ENCODE measurements around the gene SPDYC.
"Not testable (repeated sequence)": the region's sequence is repeated elsewhere in the genome, so short reads cannot be mapped to it uniquely, and the experiment has no call there.

The SPDYC gene

GRCh38 chr11:65156926-65157325, 13.1 kb upstream of the SPDYC start:
- Histone ChIP-seq H3K27me3 (ENCODE audit: control insufficient read depth, insufficient read depth, low read length) (no peaks in the 10 kb centered on the region), H3K27ac (ENCODE audit: low read depth, low read length) (no peak overlapping the region), H3K4me1 (ENCODE audit: control insufficient read depth, insufficient read depth, low read length) (no peaks in the 10 kb centered on the region), H3K4me3 (ENCODE audit: low read depth, low read length) (no peak overlapping the region), H3K9me3 (ENCODE audit: control insufficient read depth, insufficient read depth, low read depth, low read length) (no peaks in the 10 kb centered on the region), H3K9ac (ENCODE audit: low read length) (no peak overlapping the region), H3K36me3 (ENCODE audit: control insufficient read depth, insufficient read depth, low read length) (no peaks in the 10 kb centered on the region)

- H3K27me3 ChIP-seq (ENCODE audit: control insufficient read depth, insufficient read depth, low read length), result no peaks in the 10 kb centered on the region
Measured at GRCh38 chr11:65157336-65157735, 12.7 kb upstream of the SPDYC start.

GRCh38 chr11:65159012-65159411, 11.0 kb upstream of the SPDYC start:
- H3K27me3 ChIP-seq (ENCODE audit: control insufficient read depth, insufficient read depth, low read length), result no peaks in the 10 kb centered on the region
- H3K4me3 ChIP-seq (ENCODE audit: low read depth, low read length), result no peak overlapping the region
- H3K9me3 ChIP-seq (ENCODE audit: control insufficient read depth, insufficient read depth, low read depth, low read length), result no peaks in the 10 kb centered on the region
- H3K9ac ChIP-seq (ENCODE audit: low read length), result no peak overlapping the region
- no peaks in the 10 kb centered on the region for H3K4me1 ChIP-seq (ENCODE audit: control insufficient read depth, insufficient read depth, low read length)
- H3K36me3 ChIP-seq (ENCODE audit: control insufficient read depth, insufficient read depth, low read length), result no peaks in the 10 kb centered on the region
- no peak overlapping the region for H3K27ac ChIP-seq (ENCODE audit: low read depth, low read length)

More at GRCh38 chr11:65157336-65157735, 12.7 kb upstream of the SPDYC start:
- H3K36me3 ChIP-seq (ENCODE audit: control insufficient read depth, insufficient read depth, low read length), result no peaks in the 10 kb centered on the region
- H3K9ac ChIP-seq (ENCODE audit: low read length), result no peak overlapping the region
- H3K4me1 ChIP-seq (ENCODE audit: control insufficient read depth, insufficient read depth, low read length), result no peaks in the 10 kb centered on the region
- no peaks in the 10 kb centered on the region for H3K9me3 ChIP-seq (ENCODE audit: control insufficient read depth, insufficient read depth, low read depth, low read length)
- no peak overlapping the region for H3K27ac ChIP-seq (ENCODE audit: low read depth, low read length)
- H3K4me3 ChIP-seq (ENCODE audit: low read depth, low read length), result no peak overlapping the region

- H3K9me3 ChIP-seq (ENCODE audit: control insufficient read depth, insufficient read depth, low read depth, low read length), result no peaks in the 10 kb centered on the region
- H3K4me3 ChIP-seq (ENCODE audit: low read depth, low read length), result no peak overlapping the region
- no peak overlapping the region for H3K27ac ChIP-seq (ENCODE audit: low read depth, low read length)
- H3K4me1 ChIP-seq (ENCODE audit: control insufficient read depth, insufficient read depth, low read length), result peaks cover 3% of the 10 kb centered on the region
- no peaks in the 10 kb centered on the region for H3K27me3 ChIP-seq (ENCODE audit: control insufficient read depth, insufficient read depth, low read length)
- no peaks in the 10 kb centered on the region for H3K36me3 ChIP-seq (ENCODE audit: control insufficient read depth, insufficient read depth, low read length)
- no peak overlapping the region for H3K9ac ChIP-seq (ENCODE audit: low read length)
Measured at GRCh38 chr11:65160643-65161042, 9.4 kb upstream of the SPDYC start.

- H3K27me3 ChIP-seq (ENCODE audit: control insufficient read depth, insufficient read depth, low read length), result no peaks in the 10 kb centered on the region
- no peak overlapping the region for H3K4me3 ChIP-seq (ENCODE audit: low read depth, low read length)
- no peak overlapping the region for H3K9ac ChIP-seq (ENCODE audit: low read length)
- no peaks in the 10 kb centered on the region for H3K36me3 ChIP-seq (ENCODE audit: control insufficient read depth, insufficient read depth, low read length)
- H3K4me1 ChIP-seq (ENCODE audit: control insufficient read depth, insufficient read depth, low read length), result peaks cover 7% of the 10 kb centered on the region
- no peak overlapping the region for H3K27ac ChIP-seq (ENCODE audit: low read depth, low read length)
- H3K9me3 ChIP-seq (ENCODE audit: control insufficient read depth, insufficient read depth, low read depth, low read length), result no peaks in the 10 kb centered on the region
Measured at GRCh38 chr11:65163684-65164083, 6.3 kb upstream of the SPDYC start.

GRCh38 chr11:65165410-65166317, 4.4 kb upstream of the SPDYC start:
- Histone ChIP-seq H3K9ac (ENCODE audit: low read length) (no peak overlapping the region), H3K4me1 (ENCODE audit: control insufficient read depth, insufficient read depth, low read length) (peaks cover 23% of the 10 kb centered on the region), H3K9me3 (ENCODE audit: control insufficient read depth, insufficient read depth, low read depth, low read length) (no peaks in the 10 kb centered on the region), H3K36me3 (ENCODE audit: control insufficient read depth, insufficient read depth, low read length) (no peaks in the 10 kb centered on the region), H3K27me3 (ENCODE audit: control insufficient read depth, insufficient read depth, low read length) (no peaks in the 10 kb centered on the region), H3K27ac (ENCODE audit: low read depth, low read length) (no peak overlapping the region), H3K4me3 (ENCODE audit: low read depth, low read length) (no peak overlapping the region)

- Histone ChIP-seq H3K9ac (ENCODE audit: low read length) (no peak overlapping the region), H3K4me3 (ENCODE audit: low read depth, low read length) (no peak overlapping the region), H3K36me3 (ENCODE audit: control insufficient read depth, insufficient read depth, low read length) (no peaks in the 10 kb centered on the region), H3K4me1 (ENCODE audit: control insufficient read depth, insufficient read depth, low read length) (peaks cover 23% of the 10 kb centered on the region), H3K27ac (ENCODE audit: low read depth, low read length) (no peak overlapping the region), H3K27me3 (ENCODE audit: control insufficient read depth, insufficient read depth, low read length) (no peaks in the 10 kb centered on the region), H3K9me3 (ENCODE audit: control insufficient read depth, insufficient read depth, low read depth, low read length) (no peaks in the 10 kb centered on the region)
Measured at GRCh38 chr11:65166893-65167292, 3.1 kb upstream of the SPDYC start.

- no peaks in the 10 kb centered on the region for H3K27me3 ChIP-seq (ENCODE audit: control insufficient read depth, insufficient read depth, low read length)
- H3K9me3 ChIP-seq (ENCODE audit: control insufficient read depth, insufficient read depth, low read depth, low read length), result no peaks in the 10 kb centered on the region
- no peaks in the 10 kb centered on the region for H3K36me3 ChIP-seq (ENCODE audit: control insufficient read depth, insufficient read depth, low read length)
- H3K27ac ChIP-seq (ENCODE audit: low read depth, low read length), result no peak overlapping the region
- H3K4me3 ChIP-seq (ENCODE audit: low read depth, low read length), result no peak overlapping the region
- no peak overlapping the region for H3K9ac ChIP-seq (ENCODE audit: low read length)
- H3K4me1 ChIP-seq (ENCODE audit: control insufficient read depth, insufficient read depth, low read length), result peaks cover 23% of the 10 kb centered on the region
Measured at GRCh38 chr11:65167656-65168055, 2.4 kb upstream of the SPDYC start.

GRCh38 chr11:65169164-65169641, 830 bp upstream of the SPDYC start:
- Histone ChIP-seq H3K36me3 (ENCODE audit: control insufficient read depth, insufficient read depth, low read length) (no peaks in the 10 kb centered on the region), H3K4me3 (ENCODE audit: low read depth, low read length) (no peak overlapping the region), H3K9ac (ENCODE audit: low read length) (no peak overlapping the region), H3K27ac (ENCODE audit: low read depth, low read length) (no peak overlapping the region; the same call in 1 of the 2 replicates), H3K4me1 (ENCODE audit: control insufficient read depth, insufficient read depth, low read length) (peaks cover 23% of the 10 kb centered on the region), H3K27me3 (ENCODE audit: control insufficient read depth, insufficient read depth, low read length) (no peaks in the 10 kb centered on the region), H3K9me3 (ENCODE audit: control insufficient read depth, insufficient read depth, low read depth, low read length) (no peaks in the 10 kb centered on the region)

- Histone ChIP-seq H3K9ac (ENCODE audit: low read length) (no peak overlapping the region), H3K27me3 (ENCODE audit: control insufficient read depth, insufficient read depth, low read length) (no peaks in the 10 kb centered on the region), H3K9me3 (ENCODE audit: control insufficient read depth, insufficient read depth, low read depth, low read length) (no peaks in the 10 kb centered on the region), H3K4me1 (ENCODE audit: control insufficient read depth, insufficient read depth, low read length) (peaks cover 16% of the 10 kb centered on the region; the same call in 1 of the 2 replicates), H3K36me3 (ENCODE audit: control insufficient read depth, insufficient read depth, low read length) (no peaks in the 10 kb centered on the region), H3K27ac (ENCODE audit: low read depth, low read length) (no peak overlapping the region), H3K4me3 (ENCODE audit: low read depth, low read length) (no peak overlapping the region)
Measured at GRCh38 chr11:65172600-65172999, 2.6 kb downstream of the SPDYC start.

- H3K4me1 ChIP-seq (ENCODE audit: control insufficient read depth, insufficient read depth, low read length); H3K4me3 ChIP-seq (ENCODE audit: low read depth, low read length); H3K27me3 ChIP-seq (ENCODE audit: control insufficient read depth, insufficient read depth, low read length); H3K27ac ChIP-seq (ENCODE audit: low read depth, low read length); H3K36me3 ChIP-seq (ENCODE audit: control insufficient read depth, insufficient read depth, low read length); H3K9me3 ChIP-seq (ENCODE audit: control insufficient read depth, insufficient read depth, low read depth, low read length); H3K9ac ChIP-seq (ENCODE audit: low read length): not testable (repeated sequence)
Measured at GRCh38 chr11:65174571-65175010, 4.6 kb downstream of the SPDYC start.
